ENCODE data around the gene MCF2L2.

- TF ChIP-seq ZNF8 (CRISPR knock-in tag; IDR thresholded peaks at IDR 0.05) (no peak), ZC3H10 (CRISPR knock-in tag; IDR thresholded peaks at IDR 0.05) (no peak), PPARA (CRISPR knock-in tag; IDR thresholded peaks at IDR 0.05; ENCODE audit: borderline replicate concordance) (no peak)
Measured at GRCh38 chr3:183306798-183307671, 121.4 kb downstream of the MCF2L2 start.

All from SK-N-SH treated with all-trans-retinoic acid at 6 μM for 48 hours (cell line).